NCI-H1694 treated with DMSO at 0.1 percent for 48 hours (cell line): ENCODE data around the gene RPS28.
"Not testable (repeated sequence)": the region's sequence is repeated elsewhere in the genome, so short reads cannot be mapped to it uniquely, and the experiment has no call there.

ENCODE experiments used
- DNase-seq: peaks from one replicate; lab custom pipeline; 2025; lab: John Stamatoyannopoulos, UW

Gene RPS28

DNA sequence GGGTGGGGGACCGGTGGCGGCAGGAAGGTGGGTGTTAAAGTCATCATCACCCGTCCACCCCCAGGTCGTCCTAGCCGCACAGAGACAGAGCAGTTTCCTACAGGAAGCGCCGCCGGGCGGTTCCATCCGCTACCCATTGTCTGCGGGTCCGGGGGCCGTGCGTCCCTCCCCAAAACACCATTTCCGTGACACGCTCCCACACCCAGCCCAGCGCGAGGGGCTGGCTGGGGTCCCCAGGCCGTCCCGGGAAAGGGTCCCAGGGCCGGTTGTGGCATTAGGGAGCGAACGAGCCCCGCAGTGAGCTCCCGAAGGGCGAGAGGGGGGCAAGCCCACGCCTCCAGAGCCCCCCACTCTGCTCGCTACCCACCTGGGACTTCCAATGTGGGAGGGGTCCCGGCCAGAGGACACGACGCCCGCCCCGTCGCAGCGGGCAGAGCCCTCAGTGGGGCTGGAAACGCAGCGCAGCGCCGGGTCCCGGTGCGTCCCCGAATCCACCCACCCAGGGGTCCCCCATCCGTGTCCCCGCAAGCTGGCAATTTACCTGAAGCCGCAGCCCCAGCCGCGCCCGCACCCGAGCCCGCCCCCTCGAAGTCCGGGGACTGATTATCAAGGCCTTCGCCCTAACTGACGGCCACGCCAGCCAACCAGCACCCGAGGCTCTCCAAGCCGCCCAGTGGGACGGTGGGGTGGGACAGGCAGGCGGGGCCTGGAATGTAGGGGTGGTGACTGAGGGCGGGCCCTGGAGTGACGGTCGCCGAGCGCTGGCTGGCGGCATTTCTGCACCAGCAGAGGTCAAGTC lies 21.6 kb downstream of the RPS28 start, which contains the start of gene KANK3:
Gene KANK3 (minus strand): TSS at position 579 of the 799 bp plus-strand sequence. CDS start 5,434 bp downstream, outside the sequence.
- peak; percentile 44 for DNase-seq

- no peak for DNase-seq
Observed at GRCh38 chr19:8343483-8343844, 22.2 kb downstream of the RPS28 start.

- not testable (repeated sequence) for DNase-seq
Observed at GRCh38 chr19:8349629-8350372, 28.5 kb downstream of the RPS28 start.

DNA sequence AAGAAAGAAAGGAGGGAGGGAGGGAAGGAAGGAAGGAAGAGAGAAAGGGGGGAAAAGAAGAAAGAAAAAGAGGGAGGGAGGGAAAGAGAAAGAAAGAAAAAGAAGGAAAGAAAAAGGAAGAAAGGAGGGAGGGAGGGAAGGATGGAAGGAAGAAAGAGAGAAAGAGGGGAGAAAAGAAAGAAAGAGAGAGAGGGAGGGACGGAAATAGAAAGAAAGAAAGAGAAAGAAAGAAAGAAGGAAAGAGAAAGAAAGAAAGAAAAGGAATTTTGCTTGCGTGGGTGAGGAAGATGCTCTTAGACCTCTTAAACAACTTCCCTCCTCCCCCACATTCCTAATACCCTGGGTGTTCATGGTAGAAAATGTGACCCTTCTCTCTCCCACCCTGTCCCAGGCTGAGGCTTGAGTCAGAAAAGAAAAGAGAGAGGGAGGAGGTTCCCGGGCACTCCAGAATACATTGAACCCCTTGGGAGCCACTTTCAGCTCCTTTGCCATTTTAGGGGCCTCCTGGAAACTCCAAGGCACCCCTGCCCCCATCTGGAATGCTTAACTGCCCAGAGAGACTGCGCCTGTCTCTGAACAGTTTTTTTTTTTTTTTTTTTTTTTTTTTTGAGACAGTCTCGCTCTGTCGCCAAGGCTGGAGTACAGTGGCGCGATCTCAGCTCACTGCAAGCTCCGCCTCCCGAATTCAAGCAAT lies 31.0 kb downstream of the RPS28 start:
- DNase-seq = no peak

- not testable (repeated sequence) for DNase-seq
Observed at GRCh38 chr19:8352845-8353244, 31.5 kb downstream of the RPS28 start.

GRCh38 chr19:8355631-8356402 lies 34.5 kb downstream of the RPS28 start:
- DNase-seq = no peak

DNA sequence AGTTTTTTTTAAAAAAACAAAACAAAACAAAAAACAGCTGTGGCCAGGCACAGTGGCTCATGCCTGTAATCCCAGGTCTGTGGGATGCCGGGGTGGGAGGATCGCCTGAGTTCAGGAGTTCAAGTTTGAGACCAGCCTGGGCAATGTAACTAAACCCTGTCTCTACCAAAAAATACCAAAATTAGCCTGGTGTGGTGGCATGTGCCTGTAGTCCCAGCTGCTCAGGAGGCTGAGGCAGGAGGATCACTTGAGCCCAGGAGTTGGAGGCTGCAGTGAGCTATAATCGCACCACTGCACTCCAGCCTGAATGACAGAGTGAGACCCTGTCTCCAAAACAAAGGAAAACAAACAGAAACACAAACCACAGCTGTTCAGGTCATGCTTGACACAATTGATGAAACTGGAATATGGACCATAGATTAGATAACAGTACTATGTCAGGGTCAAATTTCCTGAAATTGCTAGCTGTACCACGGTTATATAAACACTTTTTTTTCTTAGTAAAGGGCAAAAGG lies 35.8 kb downstream of the RPS28 start:
- DNase-seq = no peak

DNA sequence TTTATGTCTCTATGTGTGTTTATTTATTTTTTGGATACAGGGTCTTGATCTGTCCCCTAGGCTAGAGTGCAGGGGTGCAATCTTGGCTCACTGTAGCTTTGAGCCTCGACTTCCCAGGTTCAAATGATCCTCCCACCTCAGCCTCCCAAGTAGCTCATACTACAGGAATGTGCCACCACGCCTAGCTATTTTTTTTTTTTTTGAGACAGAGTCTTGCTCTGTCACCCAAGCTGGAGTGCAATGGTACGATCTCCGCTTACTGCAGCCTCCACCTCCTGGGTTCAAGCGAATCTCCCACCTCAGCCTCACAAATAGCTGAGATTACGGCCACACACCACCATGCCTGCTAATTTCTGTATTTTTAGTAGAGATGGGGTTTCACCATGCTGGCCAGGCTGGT lies 37.7 kb downstream of the RPS28 start:
- DNase-seq = no peak

DNA sequence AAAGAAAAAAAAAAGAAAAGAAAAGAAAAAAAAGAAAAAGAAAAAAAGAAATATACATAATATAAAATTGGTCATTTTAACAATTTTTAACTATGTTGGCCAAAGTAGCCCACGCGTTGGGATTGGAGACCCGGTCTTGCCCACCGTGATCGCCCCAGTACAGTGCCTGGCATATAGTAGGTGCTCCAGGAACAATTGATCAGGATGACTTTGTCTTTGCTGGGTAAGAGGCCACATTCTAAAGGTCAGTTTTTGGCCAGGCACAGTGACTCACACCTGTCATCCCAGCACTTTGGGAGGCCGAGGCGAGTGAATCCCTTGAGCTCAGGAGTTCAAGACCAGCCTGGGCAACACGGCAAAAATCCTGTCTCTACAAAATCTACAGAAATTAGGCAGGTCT lies 38.9 kb downstream of the RPS28 start:
- DNase-seq = no peak

DNA sequence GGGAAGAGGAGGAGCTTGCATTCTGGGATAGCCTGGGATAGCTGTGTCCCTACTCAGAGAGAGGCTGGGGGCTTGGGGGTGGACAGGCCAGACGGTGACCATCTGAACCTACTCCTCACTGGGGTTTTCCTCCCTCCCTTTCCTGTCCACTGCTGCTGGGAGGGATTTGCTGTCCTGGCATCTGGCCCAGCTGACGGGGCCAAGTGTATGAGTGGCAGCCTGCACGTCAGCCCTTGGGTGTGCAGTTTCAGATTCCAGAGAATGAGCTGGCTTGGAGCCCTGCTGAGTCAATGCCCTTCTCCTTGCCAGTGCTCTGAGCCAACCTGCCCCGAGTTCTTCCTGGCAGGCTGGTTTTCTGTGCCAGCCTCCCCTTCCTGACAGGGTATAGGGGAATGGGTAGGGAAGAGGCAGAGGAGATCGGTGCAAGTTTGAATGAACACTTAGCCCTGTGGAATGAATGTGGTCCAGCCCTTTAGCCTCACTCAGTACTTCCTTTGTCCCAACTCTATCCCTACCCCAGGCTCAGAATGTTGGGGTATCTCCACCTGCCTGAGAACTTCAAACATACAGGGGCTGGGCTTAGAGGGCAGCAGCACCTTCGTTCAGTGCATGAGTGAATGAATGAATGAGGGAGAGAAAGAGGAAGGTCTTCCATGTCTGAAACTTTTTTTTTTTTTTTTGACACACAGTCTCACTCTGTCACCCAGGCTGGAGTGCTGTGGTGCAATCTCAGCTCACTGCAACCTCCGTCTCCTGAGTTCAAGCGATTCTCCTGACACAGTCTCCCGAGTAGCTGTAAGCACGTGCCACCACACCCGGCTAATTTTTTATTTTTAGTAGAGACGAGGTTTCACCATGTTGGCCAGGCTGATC lies 40.9 kb downstream of the RPS28 start:
- peak; percentile 39 for DNase-seq

GRCh38 chr19:8363803-8364771 lies 42.8 kb downstream of the RPS28 start, which contains the start of gene ANGPTL4:
Gene ANGPTL4 (plus strand): TSS chr19:8364155. CDS start chr19:8364322, 167 bp downstream.
- DNase-seq = no peak

DNA sequence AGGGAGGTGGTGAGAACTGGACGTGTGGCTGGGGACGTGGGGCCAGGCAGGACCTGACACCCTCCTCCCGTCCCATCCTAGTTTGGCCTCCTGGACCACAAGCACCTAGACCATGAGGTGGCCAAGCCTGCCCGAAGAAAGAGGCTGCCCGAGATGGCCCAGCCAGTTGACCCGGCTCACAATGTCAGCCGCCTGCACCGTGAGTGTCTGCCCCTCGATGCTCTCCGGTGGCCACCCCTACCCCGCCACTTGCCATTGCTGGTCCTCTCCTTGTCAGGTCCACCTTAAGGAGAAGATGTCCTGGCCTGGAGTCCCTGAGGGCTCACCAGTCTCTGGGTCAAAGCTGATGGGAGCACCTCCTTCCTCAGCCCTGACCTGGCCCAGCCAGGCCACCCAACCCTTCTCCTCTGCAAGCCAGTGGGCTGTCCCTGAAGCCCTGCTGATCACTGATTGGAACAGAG lies 44.9 kb downstream of the RPS28 start:
- DNase-seq = no peak

DNA sequence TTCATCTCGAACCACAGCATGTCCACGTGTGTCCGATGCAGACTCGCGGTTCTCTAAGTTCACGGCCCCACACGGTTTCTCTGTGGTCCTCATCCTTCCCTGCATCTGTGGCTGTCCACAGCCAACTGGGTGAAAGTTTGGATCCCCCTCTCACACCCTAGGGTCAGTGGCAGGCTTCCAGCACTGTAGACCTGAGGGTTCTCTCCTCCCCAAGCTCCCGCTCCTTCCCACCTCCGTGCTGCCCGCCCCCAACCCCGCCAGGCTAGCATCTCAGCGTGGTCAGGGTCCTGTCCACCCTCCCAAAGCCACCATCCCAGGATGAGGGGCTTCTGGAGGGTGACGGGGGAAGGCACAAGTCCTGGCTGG lies 45.6 kb downstream of the RPS28 start:
- no peak for DNase-seq

DNA sequence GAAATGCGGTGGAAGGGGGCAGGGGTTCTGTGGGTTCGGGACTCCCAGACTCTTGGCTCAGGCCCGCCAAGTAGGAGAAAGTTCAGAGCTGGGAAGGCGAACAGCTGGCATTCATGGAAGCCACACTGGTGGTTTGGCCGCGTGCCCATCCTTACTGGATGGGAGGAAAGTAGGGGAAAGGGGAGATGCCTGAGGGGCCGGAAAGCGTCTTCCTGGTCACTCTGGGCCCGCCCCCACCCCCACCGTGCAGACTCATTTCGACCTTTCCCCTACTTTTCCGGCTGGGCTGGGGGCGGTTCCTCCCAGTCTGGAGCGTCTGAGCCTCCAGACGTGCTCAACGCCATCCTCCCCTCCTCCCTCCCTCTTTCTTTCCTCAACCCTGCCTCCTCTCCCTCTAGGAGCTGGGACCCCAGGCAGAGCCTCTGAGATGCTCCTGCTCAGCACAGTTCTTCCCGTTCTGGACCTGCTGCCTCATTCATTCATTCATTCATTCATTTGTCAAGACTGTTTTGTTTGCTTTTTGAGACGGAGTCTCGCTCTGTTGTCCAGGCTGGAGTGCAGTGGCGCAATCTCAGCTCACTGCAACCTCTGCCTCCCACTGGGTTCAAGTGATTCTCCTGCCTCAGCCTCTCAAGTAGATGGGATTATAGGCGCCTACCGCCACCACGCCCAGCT lies 46.2 kb downstream of the RPS28 start:
- DNase-seq = peak; percentile 55

DNA sequence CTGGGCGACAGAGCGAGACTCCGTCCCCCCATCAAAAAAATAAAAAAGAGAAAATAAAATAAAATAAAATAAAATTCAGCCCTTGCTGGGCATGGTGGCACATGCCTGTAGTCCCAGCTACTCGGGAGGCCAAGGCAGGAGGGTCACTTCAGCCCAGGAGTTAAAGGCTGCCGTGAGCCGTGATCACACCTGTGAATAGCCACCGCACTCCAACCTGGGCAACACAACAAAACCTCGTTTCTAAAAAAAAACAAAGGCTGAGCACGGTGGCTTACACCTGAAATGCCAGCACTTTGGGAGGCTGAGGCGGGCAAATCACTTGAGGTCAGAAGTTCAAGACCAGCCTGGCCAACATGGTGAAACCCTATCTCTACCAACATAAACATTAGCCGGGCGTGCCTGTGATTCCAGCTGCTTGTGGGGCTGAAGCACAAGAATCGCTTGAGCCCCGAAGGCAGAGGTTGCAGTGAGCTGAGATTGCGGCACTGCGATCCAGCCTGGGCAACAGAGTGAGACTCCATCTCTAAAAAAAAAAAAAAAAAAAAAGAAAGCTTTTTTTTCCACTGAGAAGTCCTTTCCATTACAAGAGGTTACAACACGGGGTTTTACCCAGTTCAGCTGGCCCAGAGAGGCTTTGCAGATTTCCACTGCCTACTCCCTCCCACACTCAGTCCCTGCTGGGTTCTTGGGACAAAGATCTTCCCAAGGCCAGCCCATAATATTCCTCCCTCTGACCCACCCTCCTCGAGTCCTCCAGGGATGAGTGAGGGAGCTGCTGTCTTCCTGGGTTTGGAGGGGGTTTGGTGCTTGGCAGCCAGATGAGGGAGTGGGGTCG lies 49.1 kb downstream of the RPS28 start:
- DNase-seq = no peak

- DNase-seq = no peak
Observed at GRCh38 chr19:8371011-8371804, 49.9 kb downstream of the RPS28 start.
